SK-N-SH (cell line): ENCODE measurements around the gene ME2. TPM values are rescaled to one million over a fixed set of nuclear protein-coding genes. Genes with fewer than 3 reads are reported as not detected.

Source experiments
- CTCF ChIA-PET: fragments of 300-600, 350-600 bp; formaldehyde crosslinking; extraction: SDS; loops from one replicate; lab custom pipeline; 2021; lab: Yijun Ruan, JAX
- POLR2A ChIA-PET: fragments of 350-600 bp; sonication (Branson Sonifier 250); formaldehyde crosslinking; extraction: SDS; loops from one replicate; lab custom pipeline; 2020; ENCODE audit warnings: antibody characterized with exemption, inconsistent platforms; lab: Yijun Ruan, JAX
- DNase-seq: peaks from one replicate; pipeline ENCODE4 v3.0.0; 2012
- H2AFZ ChIP-seq: fragments of 200-600 bp; sonication (generic); 2 replicates; pipeline ENCODE4 v1.8.1; 2016; ENCODE audit warnings: antibody characterized with exemption, mild to moderate bottlenecking, low read depth
- H3F3A ChIP-seq: fragments of 200-600 bp; sonication (generic); replicated peaks from 2 replicates; pipeline ENCODE3; 2016; ENCODE audit warnings: antibody characterized with exemption, mild to moderate bottlenecking; ENCODE audit not compliant: insufficient read depth
- H3K27ac ChIP-seq, 2 experiments: fragments of 200-500 bp in 1 of 2; fragments of 200-600 bp in 1 of 2; sonication (Bioruptor generic) in 1 of 2; sonication (generic), shearing (Covaris generic) in 1 of 2; 2 replicates each; pipeline versions ENCODE4 v1.5.1 to v1.6.1; 2014 to 2016; ENCODE audit warnings: low read depth in 2 of 2, inconsistent platforms in 1 of 2, low read length in 1 of 2, mild to moderate bottlenecking in 1 of 2, mixed read lengths in 1 of 2
- H3K27me3 ChIP-seq: fragments of 200-600 bp; sonication (generic), shearing (Covaris generic); 2 replicates; pipeline ENCODE4 v1.6.1; 2016; ENCODE audit warnings: mixed run types; ENCODE audit not compliant: insufficient read depth
- H3K36me3 ChIP-seq, 2 experiments: fragments of 200-500 bp in 1 of 2; fragments of 200-600 bp in 1 of 2; sonication (Bioruptor generic) in 1 of 2; sonication (generic) in 1 of 2; replicated peaks in 1 of 2; 2 replicates each; pipeline versions ENCODE3 to v1.5.1; 2014 to 2016; ENCODE audit warnings: low read length in 1 of 2, mild to moderate bottlenecking in 1 of 2; ENCODE audit not compliant: insufficient read depth in 2 of 2, control insufficient read depth in 1 of 2
- H3K4me1 ChIP-seq, 2 experiments: fragments of 200-500 bp in 1 of 2; fragments of 200-600 bp in 1 of 2; sonication (Bioruptor generic) in 1 of 2; sonication (generic), shearing (Covaris generic) in 1 of 2; 2 replicates each; pipeline versions ENCODE4 v1.5.1 to v1.6.1; 2014 to 2016; ENCODE audit warnings: low read depth in 1 of 2, low read length in 1 of 2, mixed run types in 1 of 2; ENCODE audit not compliant: insufficient read depth in 2 of 2, control insufficient read depth in 1 of 2
- H3K4me2 ChIP-seq: fragments of 200-600 bp; sonication (generic), shearing (Covaris generic); 2 replicates; pipeline ENCODE4 v1.6.1; 2017; ENCODE audit warnings: mixed run types
- H3K4me3 ChIP-seq, 2 experiments: fragments of 200-500 bp in 1 of 2; fragments of 200-600 bp in 1 of 2; sonication (Bioruptor generic) in 1 of 2; sonication (generic), shearing (Covaris generic) in 1 of 2; 2 replicates each; pipeline versions ENCODE4 v1.5.1 to v1.8.1; 2014 to 2016; ENCODE audit warnings: low read depth in 2 of 2, inconsistent platforms in 1 of 2, low read length in 1 of 2, mild to moderate bottlenecking in 1 of 2, mixed read lengths in 1 of 2, moderate library complexity in 1 of 2
- H3K79me2 ChIP-seq: fragments of 200-600 bp; sonication (generic); 2 replicates; pipeline ENCODE4 v1.8.1; 2017; ENCODE audit warnings: mild to moderate bottlenecking; ENCODE audit not compliant: insufficient read depth
- H3K9ac ChIP-seq: fragments of 200-600 bp; sonication (generic); 2 replicates; pipeline ENCODE4 v1.6.1; 2017; ENCODE audit warnings: mixed run types
- H3K9me2 ChIP-seq: fragments of 200-600 bp; sonication (generic); 2 replicates; pipeline ENCODE4 v1.6.1; 2017; ENCODE audit warnings: mixed run types
- H3K9me3 ChIP-seq: fragments of 200-600 bp; sonication (generic); 2 replicates; pipeline ENCODE4 v1.6.1; 2017; ENCODE audit warnings: mixed run types, mild to moderate bottlenecking, moderate library complexity
- H4K20me1 ChIP-seq: fragments of 200-600 bp; sonication (generic); 2 replicates; pipeline ENCODE4 v1.6.1; 2017; ENCODE audit warnings: mild to moderate bottlenecking, mixed run types; ENCODE audit not compliant: insufficient read depth
- CHD2 ChIP-seq: fragments of 150-350 bp; IDR thresholded peaks from 2 replicates; pipeline ENCODE4 v1.6.1; 2018; ENCODE audit warnings: low read length; ENCODE audit not compliant: partially characterized antibody
- ELF1 ChIP-seq: IDR thresholded peaks from 2 replicates; pipeline ENCODE4 v1.4.0; 2012
- FOSL2 ChIP-seq: IDR thresholded peaks from 2 replicates; pipeline ENCODE4 v1.4.0; 2012; ENCODE audit warnings: low read depth, mild to moderate bottlenecking, moderate library complexity, borderline replicate concordance
- FOXJ3 ChIP-seq: sonication (generic); formaldehyde crosslinking; IDR thresholded peaks from 2 replicates; pipeline ENCODE4 v1.5.1; 2020; ENCODE audit warnings: mild to moderate bottlenecking, missing genetic modification reagents
- FOXM1 ChIP-seq: IDR thresholded peaks from 2 replicates; pipeline ENCODE4 v1.4.0; 2012; ENCODE audit warnings: low read depth, mild to moderate bottlenecking
- GABPA ChIP-seq: IDR thresholded peaks from 2 replicates; pipeline ENCODE4 v1.4.0; 2012; ENCODE audit warnings: low read depth, mild to moderate bottlenecking
- GATA2 ChIP-seq: sonication (generic); formaldehyde crosslinking; IDR thresholded peaks from 2 replicates; pipeline ENCODE4 v1.5.0; 2020; ENCODE audit warnings: mild to moderate bottlenecking, missing genetic modification reagents
- JUND ChIP-seq: IDR thresholded peaks from 2 replicates; pipeline ENCODE4 v1.4.0; 2012
- MEF2A ChIP-seq: IDR thresholded peaks from 2 replicates; pipeline ENCODE4 v1.4.0; 2012; ENCODE audit warnings: low read depth, borderline replicate concordance
- NFIC ChIP-seq: IDR thresholded peaks from 2 replicates; pipeline ENCODE4 v1.4.0; 2012; ENCODE audit warnings: borderline replicate concordance
- NRF1 ChIP-seq: IDR thresholded peaks from 2 replicates; pipeline ENCODE4 v1.6.1; 2012; ENCODE audit warnings: low read depth, mild to moderate bottlenecking, low read length
- POLR2AphosphoS5 ChIP-seq: IDR thresholded peaks from 2 replicates; pipeline ENCODE4 v1.6.1; 2012; ENCODE audit warnings: low read depth, low read length
- RCOR1 ChIP-seq: fragments of 150-350 bp; IDR thresholded peaks from 2 replicates; pipeline ENCODE4 v1.6.1; 2017; ENCODE audit warnings: antibody characterized with exemption, low read length
- RXRA ChIP-seq: IDR thresholded peaks from 2 replicates; pipeline ENCODE4 v1.4.0; 2012; ENCODE audit warnings: low read depth, mild to moderate bottlenecking, borderline replicate concordance
- TCF12 ChIP-seq: IDR thresholded peaks from 2 replicates; pipeline ENCODE4 v1.4.0; 2012
- TEAD4 ChIP-seq: IDR thresholded peaks from 2 replicates; pipeline ENCODE4 v1.4.0; 2012; ENCODE audit warnings: mild to moderate bottlenecking, borderline replicate concordance; ENCODE audit not compliant: insufficient read depth
- YY1 ChIP-seq: IDR thresholded peaks from 2 replicates; pipeline ENCODE4 v1.4.0; 2012; ENCODE audit warnings: low read depth, mild to moderate bottlenecking
- WGBS: methylation state at CpG from one replicate; pipeline ENCODE4 v1.1.6; 2017; ENCODE audit warnings: low lambda C conversion rate; 5-methylcytosine and 5-hydroxymethylcytosine counted together
- polyA plus RNA-seq, 3 experiments: library from polyadenylated mRNA; depleted of rRNA; stranded (reverse); fragments of >200 nt; gene quantifications; 2 replicates each; pipeline ENCODE4 v1.2.3, GENCODE V29; 2012
- TF ChIP-seq, protein P1 (sequence below): fragments of 150-350 bp; IDR thresholded peaks from 2 replicates; pipeline ENCODE4 v1.6.1; 2016; ENCODE audit warnings: mild to moderate bottlenecking, low read depth, low read length
- TF ChIP-seq, protein P2 (sequence below): IDR thresholded peaks from 2 replicates; pipeline ENCODE4; 2012
- TF ChIP-seq, protein P3 (sequence below): IDR thresholded peaks from 2 replicates; pipeline ENCODE4 v1.4.0; 2012; ENCODE audit warnings: low read depth, borderline replicate concordance
- TF ChIP-seq, protein P4 (sequence below): IDR thresholded peaks from 2 replicates; pipeline ENCODE4 v1.4.0; 2012; ENCODE audit warnings: low read depth
- TF ChIP-seq, protein P5 (sequence below): fragments of 150-350 bp; IDR thresholded peaks from 2 replicates; pipeline ENCODE4 v1.6.1; 2017; ENCODE audit warnings: antibody characterized with exemption, low read length, low read depth, borderline replicate concordance

ME2 gene
- polyA plus RNA-seq, 1 of the 3 experiments (the other 2 are of a cell fraction), result 35.1 TPM

DNA sequence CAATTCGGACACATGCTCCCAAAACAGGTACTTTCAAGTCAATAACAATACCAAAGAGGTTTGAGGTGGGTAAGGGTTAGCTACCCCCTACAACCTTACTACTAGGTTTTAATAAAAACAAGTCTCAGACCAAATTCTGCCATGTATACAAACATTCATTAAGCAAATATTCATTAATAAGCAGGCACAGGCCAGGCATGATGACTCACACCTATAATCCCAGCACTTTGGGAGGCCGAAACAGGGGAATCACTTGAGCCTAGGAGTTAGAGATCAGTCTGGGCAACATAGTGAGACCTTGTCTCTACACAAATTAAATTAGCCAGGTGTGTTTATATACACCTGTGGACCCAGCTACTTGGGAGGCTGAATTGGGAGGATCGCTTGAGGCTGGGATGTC is 77.2 kb downstream of the ME2 start:
- Histone ChIP-seq H3K36me3 (no peaks in the 10 kb centered on the region), H3K4me2 (no peak overlapping the region), H3F3A (no peaks in the 10 kb centered on the region), H3K4me3 (no peak overlapping the region), H4K20me1 (no peaks in the 10 kb centered on the region), H3K9ac (no peak overlapping the region), H3K27me3 (no peaks in the 10 kb centered on the region), H3K79me2 (no peaks in the 10 kb centered on the region), H3K9me3 (peaks cover 4% of the 10 kb centered on the region; the same call in 1 of the 2 replicates), H3K4me1 (no peaks in the 10 kb centered on the region), H3K27ac (no peak overlapping the region), H3K9me2 (no peaks in the 10 kb centered on the region), H2AFZ (no peak overlapping the region)
- WGBS, result 93% methylated on average over 3 of the region's 3 CpGs
- ChIA-PET CTCF (no interaction called here), POLR2A (no interaction called here)
- no peak for TF ChIP-seq GATA2 (CRISPR knock-in tag)
- TF ChIP-seq FOXM1, result no peak
- no peak for TF ChIP-seq POLR2AphosphoS5
- no peak for TF ChIP-seq YY1
- no peak for TF ChIP-seq CHD2
- TF ChIP-seq RXRA, result no peak
- TF ChIP-seq, protein P1, sequence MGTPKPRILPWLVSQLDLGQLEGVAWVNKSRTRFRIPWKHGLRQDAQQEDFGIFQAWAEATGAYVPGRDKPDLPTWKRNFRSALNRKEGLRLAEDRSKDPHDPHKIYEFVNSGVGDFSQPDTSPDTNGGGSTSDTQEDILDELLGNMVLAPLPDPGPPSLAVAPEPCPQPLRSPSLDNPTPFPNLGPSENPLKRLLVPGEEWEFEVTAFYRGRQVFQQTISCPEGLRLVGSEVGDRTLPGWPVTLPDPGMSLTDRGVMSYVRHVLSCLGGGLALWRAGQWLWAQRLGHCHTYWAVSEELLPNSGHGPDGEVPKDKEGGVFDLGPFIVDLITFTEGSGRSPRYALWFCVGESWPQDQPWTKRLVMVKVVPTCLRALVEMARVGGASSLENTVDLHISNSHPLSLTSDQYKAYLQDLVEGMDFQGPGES, result no peak
- no peak for TF ChIP-seq RCOR1
- TF ChIP-seq ELF1, result no peak
- DNase-seq, result no peak

DNA sequence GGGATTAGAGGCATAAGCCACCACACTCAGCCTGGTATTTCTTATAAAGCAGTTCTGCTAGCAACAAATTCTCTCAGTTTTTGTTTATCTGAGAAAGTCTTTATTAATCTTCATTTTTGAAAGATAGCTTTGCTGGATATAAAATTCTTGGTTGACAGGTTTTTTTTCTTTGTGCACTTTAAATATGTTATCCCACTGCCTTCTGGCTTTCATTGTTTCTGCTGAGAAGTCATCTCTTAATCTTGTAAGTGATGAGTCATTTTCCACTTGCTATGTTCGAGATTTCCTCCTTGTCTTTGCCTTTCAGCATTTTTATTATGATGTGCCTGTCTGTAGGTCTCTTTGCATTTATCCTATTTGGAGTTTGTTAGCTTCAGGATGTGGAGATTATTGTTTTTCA is 83.1 kb downstream of the ME2 start:
- Histone ChIP-seq H3F3A (peaks cover 8% of the 10 kb centered on the region), H2AFZ (no peak overlapping the region), H3K9me3 (peaks cover 11% of the 10 kb centered on the region), H3K4me3 (no peak overlapping the region), H4K20me1 (no peaks in the 10 kb centered on the region), H3K4me1 (no peaks in the 10 kb centered on the region), H3K27me3 (no peaks in the 10 kb centered on the region), H3K9me2 (no peaks in the 10 kb centered on the region), H3K4me2 (no peak overlapping the region), H3K79me2 (no peaks in the 10 kb centered on the region), H3K27ac (no peak overlapping the region), H3K36me3 (no peaks in the 10 kb centered on the region), H3K9ac (no peak overlapping the region)
- no peak for TF ChIP-seq TCF12
- no peak for TF ChIP-seq FOSL2
- no peak for TF ChIP-seq FOXM1
- no peak for TF ChIP-seq FOXJ3 (CRISPR knock-in tag)
- TF ChIP-seq, protein P2, sequence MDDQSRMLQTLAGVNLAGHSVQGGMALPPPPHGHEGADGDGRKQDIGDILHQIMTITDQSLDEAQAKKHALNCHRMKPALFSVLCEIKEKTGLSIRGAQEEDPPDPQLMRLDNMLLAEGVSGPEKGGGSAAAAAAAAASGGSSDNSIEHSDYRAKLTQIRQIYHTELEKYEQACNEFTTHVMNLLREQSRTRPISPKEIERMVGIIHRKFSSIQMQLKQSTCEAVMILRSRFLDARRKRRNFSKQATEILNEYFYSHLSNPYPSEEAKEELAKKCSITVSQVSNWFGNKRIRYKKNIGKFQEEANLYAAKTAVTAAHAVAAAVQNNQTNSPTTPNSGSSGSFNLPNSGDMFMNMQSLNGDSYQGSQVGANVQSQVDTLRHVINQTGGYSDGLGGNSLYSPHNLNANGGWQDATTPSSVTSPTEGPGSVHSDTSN, result no peak
- TF ChIP-seq GATA2 (CRISPR knock-in tag), result no peak
- TF ChIP-seq JUND, result no peak
- TF ChIP-seq, protein P3, sequence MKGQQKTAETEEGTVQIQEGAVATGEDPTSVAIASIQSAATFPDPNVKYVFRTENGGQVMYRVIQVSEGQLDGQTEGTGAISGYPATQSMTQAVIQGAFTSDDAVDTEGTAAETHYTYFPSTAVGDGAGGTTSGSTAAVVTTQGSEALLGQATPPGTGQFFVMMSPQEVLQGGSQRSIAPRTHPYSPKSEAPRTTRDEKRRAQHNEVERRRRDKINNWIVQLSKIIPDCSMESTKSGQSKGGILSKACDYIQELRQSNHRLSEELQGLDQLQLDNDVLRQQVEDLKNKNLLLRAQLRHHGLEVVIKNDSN, result no peak
- no peak for TF ChIP-seq GABPA
- TF ChIP-seq, protein P4, sequence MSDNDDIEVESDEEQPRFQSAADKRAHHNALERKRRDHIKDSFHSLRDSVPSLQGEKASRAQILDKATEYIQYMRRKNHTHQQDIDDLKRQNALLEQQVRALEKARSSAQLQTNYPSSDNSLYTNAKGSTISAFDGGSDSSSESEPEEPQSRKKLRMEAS, result no peak
- no peak for TF ChIP-seq MEF2A
- TF ChIP-seq CHD2, result no peak
- TF ChIP-seq, protein P5, sequence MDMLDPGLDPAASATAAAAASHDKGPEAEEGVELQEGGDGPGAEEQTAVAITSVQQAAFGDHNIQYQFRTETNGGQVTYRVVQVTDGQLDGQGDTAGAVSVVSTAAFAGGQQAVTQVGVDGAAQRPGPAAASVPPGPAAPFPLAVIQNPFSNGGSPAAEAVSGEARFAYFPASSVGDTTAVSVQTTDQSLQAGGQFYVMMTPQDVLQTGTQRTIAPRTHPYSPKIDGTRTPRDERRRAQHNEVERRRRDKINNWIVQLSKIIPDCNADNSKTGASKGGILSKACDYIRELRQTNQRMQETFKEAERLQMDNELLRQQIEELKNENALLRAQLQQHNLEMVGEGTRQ, result no peak
- no peak for TF ChIP-seq NFIC
- no peak for TF ChIP-seq TEAD4
- no peak for TF ChIP-seq NRF1
- TF ChIP-seq, protein P1, result no peak
- DNase-seq, result no peak
- POLR2A ChIA-PET, result no interaction called here
- WGBS, result 0% methylated on average over 1 of the region's 1 CpG
- CTCF ChIA-PET, result interaction anchor here (1.0 kb wide), 1 partner anchor 22 kb away, joined by 3 read pairs; no protein-coding TSS in a partner anchor
